ENCODE results near the gene OLFML3.
"Not testable (repeated sequence)": the region's sequence is repeated elsewhere in the genome, so short reads cannot be mapped to it uniquely, and the experiment has no call there.

Gene OLFML3, protein sequence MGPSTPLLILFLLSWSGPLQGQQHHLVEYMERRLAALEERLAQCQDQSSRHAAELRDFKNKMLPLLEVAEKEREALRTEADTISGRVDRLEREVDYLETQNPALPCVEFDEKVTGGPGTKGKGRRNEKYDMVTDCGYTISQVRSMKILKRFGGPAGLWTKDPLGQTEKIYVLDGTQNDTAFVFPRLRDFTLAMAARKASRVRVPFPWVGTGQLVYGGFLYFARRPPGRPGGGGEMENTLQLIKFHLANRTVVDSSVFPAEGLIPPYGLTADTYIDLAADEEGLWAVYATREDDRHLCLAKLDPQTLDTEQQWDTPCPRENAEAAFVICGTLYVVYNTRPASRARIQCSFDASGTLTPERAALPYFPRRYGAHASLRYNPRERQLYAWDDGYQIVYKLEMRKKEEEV

GRCh38 chr1:113978863-113979702, at the start of gene OLFML3:
OLFML3 (plus strand) TSS chr1:113979474; CDS start chr1:113979517, 43 bp downstream.
- DNase-seq: peak; percentile 54

DNA sequence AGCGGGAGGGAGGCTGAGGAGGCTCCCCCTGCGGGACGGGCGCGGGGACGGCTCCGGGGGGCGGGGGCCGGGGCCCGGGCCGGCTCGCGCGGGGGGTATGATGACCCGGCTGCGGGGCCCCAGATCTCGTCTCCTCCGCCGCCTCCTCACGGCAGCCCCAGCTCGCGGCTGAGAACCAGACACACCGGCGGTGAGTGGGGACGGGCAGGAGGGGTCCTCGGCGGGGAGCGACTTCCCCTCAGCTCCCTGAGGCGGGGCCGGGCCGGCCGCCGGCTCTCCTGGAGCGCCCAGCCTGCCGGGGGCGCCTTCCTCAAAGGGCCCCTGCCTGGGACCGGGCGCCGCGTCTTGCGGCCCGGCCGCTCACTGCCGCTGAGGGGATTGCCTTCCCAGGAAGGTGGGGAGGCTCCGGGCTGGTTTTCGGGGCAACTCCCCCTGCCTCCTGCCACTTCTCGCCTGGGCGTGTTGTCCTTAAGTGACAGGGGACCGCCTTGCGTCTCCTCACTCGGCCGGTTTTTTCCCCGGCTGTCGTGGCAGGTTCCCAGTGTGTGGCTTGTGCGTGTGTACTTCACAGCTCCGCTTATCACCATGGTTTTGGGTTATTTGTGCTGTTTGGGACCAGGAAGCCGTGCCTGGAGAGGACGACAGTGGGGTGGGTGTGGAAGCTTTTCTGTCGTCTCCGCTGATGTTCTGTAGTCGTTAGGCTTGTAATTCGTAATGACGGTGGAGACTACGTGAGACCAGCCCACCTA, 49.4 kb upstream of the OLFML3 start:
- peak; percentile 52 for DNase-seq

GRCh38 chr1:113930499-113931161, 48.6 kb upstream of the OLFML3 start:
- peak; percentile 70 for DNase-seq

GRCh38 chr1:113931451-113931851, 47.8 kb upstream of the OLFML3 start:
- DNase-seq: peak; percentile 13

- no peak for DNase-seq
These were observed 45.3 kb upstream of the OLFML3 start for GRCh38 chr1:113934006-113934405.

- DNase-seq: no peak
These were observed 44.7 kb upstream of the OLFML3 start for GRCh38 chr1:113934511-113935055.

DNA sequence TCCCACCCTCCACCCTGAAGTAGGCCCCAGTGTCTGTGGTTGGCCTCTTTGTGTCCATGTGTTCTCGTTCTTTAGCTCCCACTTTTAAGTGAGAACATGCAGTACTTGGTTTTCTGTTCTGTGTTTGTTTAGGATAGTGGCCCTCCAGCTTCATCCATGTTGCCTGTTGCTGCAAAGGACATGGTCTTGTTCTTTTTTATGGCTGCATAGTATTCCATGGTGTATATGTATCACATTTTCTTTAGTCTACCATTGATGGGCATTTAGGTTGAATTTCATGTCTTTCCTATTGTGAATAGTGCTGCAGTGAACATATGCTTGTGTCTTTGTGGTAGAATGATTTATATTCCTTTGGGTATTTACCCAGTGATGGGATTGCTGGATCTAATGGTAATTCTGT, 44.1 kb upstream of the OLFML3 start:
- DNase-seq: no peak

DNA sequence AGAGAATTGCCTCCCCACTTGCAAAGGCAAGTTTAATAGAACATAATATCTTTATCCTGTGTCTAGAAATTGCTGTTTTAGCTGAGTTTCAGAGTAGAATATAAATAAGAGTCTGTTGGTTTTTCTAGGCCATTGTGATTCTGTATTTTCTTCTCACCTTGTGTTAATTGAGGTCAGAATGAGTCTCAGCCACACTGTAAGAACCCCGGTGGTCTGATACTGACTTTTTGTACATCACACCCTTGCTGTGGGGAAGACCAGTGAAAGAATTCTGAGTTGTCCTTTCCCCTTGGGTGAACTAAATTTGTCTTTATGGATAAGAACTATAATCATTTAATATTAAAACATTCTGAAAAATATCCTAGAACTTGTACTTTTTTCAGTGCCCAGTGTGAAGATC, 43.3 kb upstream of the OLFML3 start:
- DNase-seq: no peak

- no peak for DNase-seq
These were observed 42.1 kb upstream of the OLFML3 start for GRCh38 chr1:113937146-113937545.

- DNase-seq: no peak
These were observed 41.1 kb upstream of the OLFML3 start for GRCh38 chr1:113938192-113938591.

- peak; percentile 35 for DNase-seq
These were observed 38.7 kb upstream of the OLFML3 start for GRCh38 chr1:113940365-113941244.

DNA sequence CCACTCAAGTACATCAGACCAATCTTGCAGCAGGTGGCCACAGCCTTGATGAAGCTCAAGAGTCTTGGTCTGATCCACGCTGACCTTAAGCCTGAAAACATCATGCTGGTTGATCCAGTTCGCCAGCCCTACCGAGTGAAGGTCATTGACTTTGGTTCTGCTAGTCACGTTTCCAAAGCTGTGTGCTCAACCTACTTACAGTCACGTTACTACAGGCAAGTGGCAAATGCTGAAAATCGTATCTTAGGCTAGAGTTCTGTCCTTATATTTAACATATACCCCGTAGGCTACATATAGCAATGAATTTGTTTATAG, 38.1 kb upstream of the OLFML3 start:
- DNase-seq: no peak

GRCh38 chr1:113942527-113942926, 36.7 kb upstream of the OLFML3 start:
- no peak for DNase-seq

GRCh38 chr1:113943028-113943811, 36.1 kb upstream of the OLFML3 start:
- no peak for DNase-seq

GRCh38 chr1:113945329-113945728, 33.9 kb upstream of the OLFML3 start:
- DNase-seq: no peak

DNA sequence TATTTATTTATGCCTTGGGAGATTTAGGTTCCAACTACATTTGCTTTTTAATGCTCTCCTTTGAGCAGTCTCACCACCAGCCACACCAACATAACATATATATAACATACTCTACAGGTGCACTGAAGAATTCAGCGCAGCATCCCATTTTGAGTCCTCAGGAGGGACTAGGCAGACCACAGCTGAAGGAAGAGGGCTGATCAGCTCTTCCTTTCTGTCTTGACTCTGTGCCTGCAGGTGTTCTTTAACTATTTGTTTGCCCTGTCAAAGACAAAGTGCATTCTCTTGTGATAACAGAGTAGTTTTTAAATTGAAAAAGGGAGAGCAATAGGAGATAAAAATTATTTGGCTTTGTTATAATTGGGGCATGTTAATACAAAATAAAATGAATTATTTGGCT, 33.2 kb upstream of the OLFML3 start:
- DNase-seq: peak; percentile 14

DNA sequence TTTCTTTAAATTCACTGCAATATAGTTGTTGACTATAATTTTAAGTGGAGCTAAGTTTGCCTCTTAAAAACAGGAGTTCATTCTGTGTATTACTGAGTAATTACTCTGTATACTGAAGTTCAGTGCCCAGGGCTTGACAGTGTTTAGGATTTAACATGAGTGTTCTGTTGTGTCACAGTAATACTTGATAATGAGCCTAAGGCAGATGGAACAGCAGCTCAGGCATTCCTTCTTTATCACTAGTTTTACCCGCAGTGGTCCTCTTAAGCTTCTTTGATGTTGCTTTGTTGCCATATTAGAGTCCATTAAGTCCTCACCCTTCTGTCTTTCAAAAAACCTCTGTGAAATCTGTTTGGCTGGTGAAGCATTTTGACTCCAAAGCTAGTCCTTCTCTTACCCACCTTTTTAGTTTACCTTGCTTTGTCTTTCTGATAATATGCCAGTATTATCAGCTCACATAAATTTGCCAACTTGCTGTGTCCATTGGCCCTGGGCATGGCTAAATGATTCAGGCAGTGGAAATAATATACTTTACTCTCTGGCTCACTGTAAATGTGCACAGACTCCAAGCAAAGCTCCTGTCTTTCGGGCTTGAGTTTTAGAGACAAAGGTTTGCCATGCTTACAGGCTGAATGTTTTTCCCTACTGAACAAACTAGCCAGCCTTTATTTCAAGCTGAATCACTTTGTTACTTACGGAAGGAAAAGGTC, 32.4 kb upstream of the OLFML3 start:
- DNase-seq: no peak

GRCh38 chr1:113947388-113948107, 31.7 kb upstream of the OLFML3 start:
- DNase-seq: no peak

DNA sequence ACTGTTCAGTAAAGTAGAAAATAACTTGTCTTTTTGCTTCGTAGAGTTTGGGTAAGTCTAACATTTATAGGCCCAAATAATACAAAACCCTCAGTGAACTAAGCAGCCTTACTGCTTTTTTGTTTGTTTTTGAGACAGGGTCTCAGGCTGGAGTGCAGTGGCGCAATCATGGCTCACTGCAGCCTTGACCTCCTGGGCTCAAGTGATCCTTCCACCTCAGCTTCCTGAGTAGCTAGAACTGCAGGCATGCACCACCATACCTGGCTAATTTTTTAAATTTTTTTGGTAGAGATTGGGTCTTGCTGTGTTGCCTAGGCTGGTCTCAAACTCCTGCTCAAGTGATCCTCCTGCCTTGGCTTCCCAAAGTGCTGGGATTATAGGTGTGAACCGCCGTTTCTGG, 31.1 kb upstream of the OLFML3 start:
- DNase-seq: not testable (repeated sequence)

Data from CD4-positive, alpha-beta T cell treated with Interleukin-6 for 4 hours (primary cell).